Right ventricle myocardium inferior (tissue), 1 donor: ENCODE measurements around the gene MANSC4. TPM values are rescaled to one million over a fixed set of nuclear protein-coding genes. Genes with fewer than 3 reads are reported as not detected.
"Not testable (repeated sequence)": the region's sequence is repeated elsewhere in the genome, so short reads cannot be mapped to it uniquely, and the experiment has no call there.

Experiments used
- ATAC-seq: fragments of 200-7000 bp; cut with Tn5 transposase; one replicate; pipeline ENCODE4 v1.9.1; 2020; ENCODE audit warnings: mild to moderate bottlenecking, moderate library complexity
- DNase-seq: peaks from one replicate; pipeline ENCODE4 v3.0.0; 2021; ENCODE audit errors: missing footprints
- intact Hi-C: fragments of 100-400 bp; cut with DNase I; formaldehyde crosslinking; loops from one replicate; pipeline ENCODE4 v1.11.0; 2022
- total RNA-seq: library from RNA; stranded (reverse); fragmentation: NEBNext Ultra II Directional; extraction: Animal tissue kit (Norgen Biotek cat#: 25700); gene quantifications from one replicate; pipeline ENCODE4 v1.2.1, GENCODE V29; 2021
- donor health status: DM: no; HTN: yes; CAD: no; lungs with severe emphysema.

MANSC4 gene
- total RNA-seq, 1 donor from 2014 or later = not detected

- intact Hi-C loops = no loop called here
- DNase-seq (no peak), ATAC-seq (no peak)
Measured at GRCh38 chr12:27771481-27772327, 8.3 kb downstream of the MANSC4 start.

GRCh38 chr12:27769142-27769673 is 10.8 kb downstream of the MANSC4 start:
- DNase-seq (no peak), ATAC-seq (no peak)
- intact Hi-C loops = no loop called here

DNA sequence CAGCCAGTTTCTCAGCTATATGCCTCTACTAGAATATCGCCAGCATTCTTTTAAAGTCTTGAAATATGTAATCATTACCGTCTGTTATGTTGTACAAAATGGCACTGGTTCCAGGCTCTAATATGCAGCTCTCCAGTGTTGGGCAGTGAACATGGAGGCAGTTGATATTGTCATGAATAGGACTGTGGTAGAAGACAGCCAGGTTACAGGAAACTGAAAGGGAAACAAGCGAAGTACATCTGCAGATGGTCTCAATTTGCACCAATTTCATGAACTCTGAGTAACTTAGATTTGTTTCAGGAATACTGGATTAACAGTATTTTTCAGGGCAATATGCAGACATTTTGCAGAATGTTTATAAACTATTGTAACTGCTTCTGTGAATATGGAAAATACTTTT is 13.4 kb downstream of the MANSC4 start:
- DNase-seq (no peak), ATAC-seq (no peak)
- intact Hi-C loops = no loop called here

DNA sequence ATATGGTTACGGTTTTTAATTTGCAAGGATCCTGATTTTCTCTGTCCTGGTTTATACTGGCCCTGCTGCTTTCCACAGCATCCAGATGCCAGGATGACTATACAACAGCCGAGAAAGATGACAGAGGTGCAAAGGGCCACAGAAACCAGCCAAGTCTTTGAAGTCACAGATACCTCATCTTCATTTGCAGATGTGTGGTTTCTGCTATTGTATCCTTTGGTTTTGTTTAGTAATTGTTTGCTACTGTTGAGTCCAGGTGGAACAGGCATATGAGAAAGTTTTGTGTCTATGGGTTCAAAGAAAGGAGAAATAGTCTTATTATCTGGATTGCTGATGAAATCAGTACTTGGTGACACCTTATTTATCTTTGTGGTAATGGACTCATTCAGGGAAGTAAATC is 17.3 kb downstream of the MANSC4 start:
- intact Hi-C loops = no loop called here
- DNase-seq = no peak
- no peak for ATAC-seq

DNA sequence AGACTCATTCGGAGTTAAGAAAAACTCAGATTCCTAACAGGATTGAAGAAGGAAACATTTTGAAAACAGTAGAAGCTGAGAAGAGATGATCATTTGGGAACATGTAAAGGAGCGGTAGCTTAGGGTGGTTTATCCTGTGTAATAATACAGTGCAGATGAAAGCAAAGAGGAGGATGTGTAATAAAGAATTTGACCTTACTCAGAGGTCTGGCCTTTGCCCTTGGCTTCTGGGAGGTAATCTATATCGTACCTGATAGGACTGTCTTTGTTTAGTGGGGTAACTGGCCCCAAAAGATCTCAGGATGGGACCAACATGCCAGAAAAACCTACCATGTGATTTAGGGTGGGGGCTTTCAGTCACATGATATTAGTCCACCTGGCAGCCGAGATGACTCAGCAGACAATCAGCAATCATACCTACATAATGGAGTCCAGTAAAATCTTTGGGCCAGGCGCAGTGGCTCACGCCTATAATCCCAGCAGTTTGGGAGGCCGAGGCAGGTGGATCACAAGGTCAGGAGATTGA is 23.3 kb downstream of the MANSC4 start:
- intact Hi-C loops = no loop called here
- no peak for DNase-seq
- ATAC-seq = no peak

- DNase-seq (no peak), ATAC-seq (no peak)
- intact Hi-C loops = no loop called here
Measured at GRCh38 chr12:27754795-27755194, 25.2 kb downstream of the MANSC4 start.

DNA sequence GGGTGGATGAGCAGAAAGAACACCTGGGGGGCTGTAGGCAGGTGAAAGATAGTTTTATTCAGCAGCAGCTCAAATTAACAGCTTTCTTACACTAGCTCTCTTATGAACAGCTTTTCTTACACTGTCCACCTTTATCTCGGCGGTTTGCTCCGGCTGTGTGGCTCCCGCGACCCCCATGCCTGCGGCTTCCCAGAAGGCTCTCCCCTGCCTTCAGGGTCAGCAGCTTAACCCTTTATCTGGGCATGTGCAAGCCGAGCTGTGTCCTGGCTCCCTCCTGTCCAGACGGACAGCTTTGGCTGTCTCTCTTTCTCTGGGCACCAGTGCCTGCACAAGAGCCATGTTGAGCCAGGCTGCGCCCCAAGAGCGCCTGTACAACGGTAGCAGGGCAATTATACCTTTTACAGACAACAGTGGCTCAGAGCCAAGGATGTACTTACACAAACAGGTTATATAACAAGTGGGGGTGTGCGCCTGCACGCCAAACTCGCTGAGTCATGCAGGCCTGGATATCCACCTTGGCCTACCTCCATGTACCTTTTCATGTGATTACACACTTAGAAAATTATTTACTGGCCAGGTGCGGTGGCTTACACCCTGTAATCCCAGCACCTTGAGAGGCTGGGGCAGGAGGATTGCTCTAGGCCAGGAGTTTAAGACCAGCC is 28.5 kb downstream of the MANSC4 start:
- DNase-seq (no peak), ATAC-seq (no peak)
- intact Hi-C loops = no loop called here

DNA sequence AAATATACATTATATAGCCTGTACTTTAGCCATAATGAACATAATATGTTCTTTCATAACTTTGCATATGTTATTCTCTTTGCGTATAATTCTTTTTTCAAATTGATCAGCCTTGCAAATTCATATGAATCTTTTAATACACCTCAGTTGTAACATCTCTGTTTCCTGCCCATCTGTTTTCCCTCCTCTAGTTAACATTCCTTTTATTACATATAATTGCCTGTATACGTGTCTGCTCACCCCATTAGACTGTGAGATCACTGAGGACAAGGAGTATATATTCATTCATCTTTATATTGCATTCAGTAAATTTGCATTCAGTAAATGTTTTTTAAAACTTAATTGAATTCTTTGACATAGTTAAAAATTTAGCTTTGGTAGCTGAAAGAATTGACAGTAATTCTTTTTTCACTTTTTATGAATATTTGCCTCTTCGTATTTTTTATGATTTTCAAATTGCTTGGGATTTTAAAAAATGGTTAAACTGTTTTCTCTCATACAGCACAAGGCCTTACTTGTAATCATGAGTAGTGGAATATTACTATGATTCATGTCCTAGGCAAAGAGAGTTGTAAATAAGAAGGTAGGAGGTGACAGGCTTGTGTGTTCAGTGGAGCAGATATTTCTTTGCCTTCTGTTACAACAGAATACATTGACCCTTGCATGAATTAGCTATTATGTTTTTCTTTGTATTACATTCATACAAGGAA is 32.8 kb downstream of the MANSC4 start:
- intact Hi-C loops = no loop called here

GRCh38 chr12:27745734-27746133 is 34.3 kb downstream of the MANSC4 start:
- DNase-seq, ATAC-seq, intact Hi-C loops: not testable (repeated sequence)

More for the DNA sequence above, 32.8 kb downstream of the MANSC4 start:
- ATAC-seq = no peak
- DNase-seq = no peak

DNA sequence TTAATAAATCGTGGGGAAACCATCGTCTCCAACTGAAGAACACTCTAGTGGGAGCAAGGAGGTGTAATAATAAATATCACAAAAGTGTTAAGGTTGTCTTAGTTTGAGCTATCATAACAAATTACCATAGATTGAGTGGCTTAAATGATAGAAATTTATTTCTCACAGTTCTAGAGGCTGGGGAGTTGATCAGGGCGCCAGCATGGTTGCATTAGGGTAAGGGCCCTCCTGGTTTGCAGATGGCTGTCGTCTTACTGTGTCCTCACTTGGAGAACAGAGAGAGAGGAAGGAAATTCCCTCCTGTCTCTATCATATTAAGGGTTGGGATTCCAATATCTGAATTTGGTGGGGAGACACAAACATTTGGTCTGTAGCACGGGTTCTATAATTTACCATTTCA is 36.4 kb downstream of the MANSC4 start:
- intact Hi-C loops = no loop called here
- ATAC-seq (no peak), DNase-seq (no peak)

- not testable (repeated sequence) for ATAC-seq, DNase-seq
- intact Hi-C loops = loop anchor here (10.0 kb wide), 1 partner anchor 1140 kb away; no protein-coding TSS in a partner anchor
Measured at GRCh38 chr12:27734321-27734720, 45.7 kb downstream of the MANSC4 start.

DNA sequence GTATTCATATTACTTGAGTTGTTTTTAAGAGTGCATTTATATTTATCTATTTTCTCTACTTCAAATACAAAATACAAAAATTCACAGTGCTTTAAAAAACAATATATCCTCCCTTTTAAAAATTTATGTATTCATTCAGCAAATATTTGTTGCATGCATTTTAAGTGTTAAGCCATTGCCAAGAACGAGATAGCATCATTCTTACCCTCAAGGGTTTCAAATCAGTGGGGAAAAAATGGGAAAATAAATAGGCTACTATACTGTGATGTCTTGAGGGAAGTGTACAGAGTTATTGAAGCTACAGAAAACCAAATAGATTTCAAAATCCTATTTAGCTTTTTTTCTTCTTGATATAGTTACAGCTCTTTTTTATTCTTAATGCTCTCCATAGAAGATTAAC is 46.2 kb downstream of the MANSC4 start:
- DNase-seq (no peak), ATAC-seq (no peak)
- intact Hi-C loops = loop anchor here (1.0 to 10.0 kb wide), 3 partner anchors 88 to 1141 kb away; no protein-coding TSS in a partner anchor

DNA sequence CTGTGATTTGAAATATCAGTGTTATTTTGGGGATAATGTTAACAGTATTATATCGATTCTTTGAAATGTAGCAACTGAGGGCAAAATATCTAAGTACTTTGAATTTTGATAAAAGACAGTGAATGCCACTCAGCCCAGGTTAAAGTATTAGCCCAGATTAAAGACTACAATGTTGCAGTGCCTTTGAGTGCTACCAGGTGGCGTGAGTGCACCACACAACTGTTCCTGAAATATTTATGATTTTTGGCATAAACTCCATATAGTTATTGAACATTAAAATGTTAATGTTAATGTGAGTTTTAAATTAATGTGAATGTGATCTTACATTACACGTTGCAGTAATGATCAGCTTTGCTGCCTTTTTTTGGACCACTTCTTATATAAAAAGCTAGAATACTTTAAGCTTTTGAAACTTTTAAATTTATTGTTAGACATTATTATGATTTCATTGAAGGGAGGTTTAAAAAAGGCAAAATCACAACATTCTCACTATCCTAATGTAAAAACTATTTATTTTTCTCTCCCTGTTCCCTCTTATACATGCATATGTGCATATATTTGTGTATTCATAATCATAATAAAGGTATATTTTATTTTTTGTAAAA is 46.9 kb downstream of the MANSC4 start:
- DNase-seq = no peak
- intact Hi-C loops = loop anchor here (1.0 to 10.0 kb wide), 3 partner anchors 88 to 1142 kb away; no protein-coding TSS in a partner anchor
- ATAC-seq = no peak

- intact Hi-C loops = loop anchor here (2.0 to 10.0 kb wide), 2 partner anchors 209 to 1143 kb away; no protein-coding TSS in a partner anchor
- ATAC-seq (no peak), DNase-seq (no peak)
Measured at GRCh38 chr12:27732281-27732680, 47.8 kb downstream of the MANSC4 start.

DNA sequence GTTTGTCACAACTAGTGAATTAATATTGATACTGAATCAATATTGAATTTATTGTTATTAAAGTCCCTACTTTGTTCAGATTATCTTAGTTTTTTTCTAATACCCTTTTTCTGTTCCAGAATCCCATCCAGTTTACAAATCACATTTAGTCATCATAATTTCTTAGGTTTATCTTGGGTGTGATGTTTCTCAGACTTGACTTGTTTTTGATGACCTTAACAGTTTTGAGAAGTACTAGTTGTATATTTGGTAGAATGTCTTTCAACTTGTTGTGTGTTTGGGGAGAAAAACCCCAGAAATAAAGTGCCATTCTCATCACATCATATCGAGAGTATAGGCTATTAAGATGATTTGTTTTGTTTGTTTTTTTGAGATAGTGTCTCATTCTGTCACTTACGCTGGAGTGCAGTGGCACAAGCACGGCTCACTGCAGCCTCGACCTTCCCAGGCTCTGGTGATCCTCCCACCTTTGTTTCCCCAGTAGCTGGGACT is 49.9 kb downstream of the MANSC4 start:
- DNase-seq (no peak), ATAC-seq (no peak)
- intact Hi-C loops = loop anchor here (10.0 kb wide), 1 partner anchor 1145 kb away; no protein-coding TSS in a partner anchor

GRCh38 chr12:27723212-27723611 is 56.8 kb downstream of the MANSC4 start:
- intact Hi-C loops = no loop called here
- ATAC-seq (no peak), DNase-seq (no peak)
